Activated CD4-positive, alpha-beta T cell treated with anti-CD3 and anti-CD28 coated beads, Interleukin-2, amount 10 ng/mL, durations not matched to agents 7 days and 5 days (primary cell): Measurements from ENCODE around the gene LBHD1. TPM values are rescaled to one million over a fixed set of nuclear protein-coding genes. Genes with fewer than 3 reads are reported as not detected.
"Not testable (repeated sequence)": the region's sequence is repeated elsewhere in the genome, so short reads cannot be mapped to it uniquely, and the experiment has no call there.

ENCODE experiments used
- CTCF ChIA-PET: fragments of 350-600 bp; sonication (Branson Sonifier 250); formaldehyde crosslinking; loops from one replicate; lab custom pipeline; 2021; ENCODE audit warnings: antibody characterized with exemption; lab: Charles Lee
- POLR2A ChIA-PET: fragments of 350-600 bp; sonication (Branson Sonifier 250); formaldehyde crosslinking; loops from one replicate; lab custom pipeline; 2021; ENCODE audit warnings: antibody characterized with exemption; lab: Charles Lee
- DNase-seq: peaks from one replicate; pipeline ENCODE4 v3.0.0-alpha.2; 2020
- H3K27ac Mint-ChIP-seq: one replicate; pipeline ENCODE4 v1.8.0; 2021; ENCODE audit warnings: mild to moderate bottlenecking, moderate library complexity, mixed read lengths
- H3K27me3 Mint-ChIP-seq: one replicate; pipeline ENCODE4 v1.8.0; 2021; ENCODE audit warnings: mixed read lengths
- H3K36me3 Mint-ChIP-seq: one replicate; pipeline ENCODE4 v1.8.0; 2021; ENCODE audit warnings: low read depth, mixed read lengths
- H3K4me1 Mint-ChIP-seq: one replicate; pipeline ENCODE4 v1.8.0; 2021; ENCODE audit warnings: mixed read lengths
- H3K4me3 Mint-ChIP-seq: one replicate; pipeline ENCODE4 v1.8.0; 2021; ENCODE audit warnings: mild to moderate bottlenecking, moderate library complexity, mixed read lengths
- H3K9me3 Mint-ChIP-seq: one replicate; pipeline ENCODE4 v1.8.0; 2021; ENCODE audit warnings: mixed read lengths
- total RNA-seq, 2 experiments: library from RNA; stranded (reverse); gene quantifications; one replicate each; pipeline ENCODE4 v1.2.3, GENCODE V29; 2021

Gene LBHD1
- total RNA-seq, 2 experiments from 2014 or later = 19.5 to 21.3 TPM

GRCh38 chr11:62652161-62653006 is 19.7 kb downstream of the LBHD1 start:
- no peak for DNase-seq
- Mint-ChIP-seq H3K27me3 (no peaks in the 10 kb centered on the region), H3K9me3 (no peaks in the 10 kb centered on the region), H3K36me3 (peaks cover 11% of the 10 kb centered on the region), H3K27ac (peak overlapping the region; percentile 91), H3K4me3 (peak overlapping the region; percentile 91), H3K4me1 (peaks cover 27% of the 10 kb centered on the region)
- POLR2A ChIA-PET = interaction anchor here (0.6 to 1.0 kb wide), 4 partner anchors 12 to 1545 kb away, joined by 3 to 13 read pairs (median 3); partner anchors contain the start of genes C11orf98 and CSKMT
- CTCF ChIA-PET = interaction anchor here (1.0 to 1.1 kb wide), 5 partner anchors 12 to 119 kb away, joined by 3 to 4 read pairs (median 3); partner anchors contain the start of genes C11orf98, CSKMT and TAF6L

- peaks cover 38% of the 10 kb centered on the region for H3K4me1 Mint-ChIP-seq
- not testable (repeated sequence) for H3K27me3 Mint-ChIP-seq, DNase-seq, H3K4me3 Mint-ChIP-seq, H3K9me3 Mint-ChIP-seq
- H3K27ac Mint-ChIP-seq = peak overlapping the region; percentile 66
- ChIA-PET POLR2A (interaction anchor here (0.6 kb wide), 1 partner anchor 69 kb away, joined by 3 read pairs; no protein-coding TSS in a partner anchor), CTCF (interaction anchor here (0.6 to 1.3 kb wide), 5 partner anchors 12 to 107 kb away, joined by 3 to 5 read pairs (median 3); partner anchors contain the start of genes LBHD1 and ROM1)
- peaks cover 15% of the 10 kb centered on the region for H3K36me3 Mint-ChIP-seq
Measured at GRCh38 chr11:62650283-62650682, 21.8 kb downstream of the LBHD1 start.

DNA sequence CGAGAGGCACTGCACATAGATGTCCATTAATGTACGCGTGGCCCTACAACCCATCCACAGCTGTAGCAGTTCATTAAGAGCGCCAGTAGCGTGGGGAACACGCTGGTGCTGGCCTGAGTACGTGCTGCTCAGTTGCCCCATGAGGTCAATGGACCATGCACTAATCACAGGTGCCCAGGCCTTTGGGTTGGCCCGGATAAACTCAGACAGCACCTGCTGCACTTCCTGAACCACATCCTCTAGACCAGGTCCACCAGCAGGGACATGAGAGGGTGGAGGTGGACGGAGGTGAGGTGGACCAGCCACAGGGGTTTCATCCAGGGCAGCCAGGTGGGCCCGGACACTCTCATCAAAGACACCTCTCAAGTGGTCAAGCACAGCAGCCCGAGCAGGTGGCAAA is 22.6 kb downstream of the LBHD1 start:
- ChIA-PET CTCF (interaction anchor here (1.0 to 1.3 kb wide), 5 partner anchors 9 to 106 kb away, joined by 3 to 5 read pairs (median 3); partner anchors contain the start of genes ROM1 and UQCC3), POLR2A (interaction anchor here (0.6 to 0.7 kb wide), 3 partner anchors 23 to 68 kb away, joined by 3 to 5 read pairs (median 4); no protein-coding TSS in a partner anchor)
- Mint-ChIP-seq H3K4me1 (peaks cover 44% of the 10 kb centered on the region), H3K27ac (no peak overlapping the region), H3K9me3 (no peaks in the 10 kb centered on the region), H3K27me3 (no peaks in the 10 kb centered on the region), H3K4me3 (no peak overlapping the region), H3K36me3 (peaks cover 19% of the 10 kb centered on the region)
- no peak for DNase-seq

GRCh38 chr11:62648967-62649364 is 23.1 kb downstream of the LBHD1 start:
- Mint-ChIP-seq H3K4me3 (no peak overlapping the region), H3K36me3 (peaks cover 24% of the 10 kb centered on the region), H3K27ac (no peak overlapping the region), H3K27me3 (no peaks in the 10 kb centered on the region), H3K4me1 (peaks cover 43% of the 10 kb centered on the region), H3K9me3 (no peaks in the 10 kb centered on the region)
- ChIA-PET CTCF (interaction anchor here (0.9 to 1.4 kb wide), 7 partner anchors 8 to 38 kb away, joined by 3 to 5 read pairs (median 4); partner anchors contain the start of genes ROM1 and UQCC3), POLR2A (no interaction called here)
- DNase-seq = no peak

- Mint-ChIP-seq H3K4me1 (peaks cover 40% of the 10 kb centered on the region), H3K36me3 (peaks cover 24% of the 10 kb centered on the region), H3K27me3 (no peaks in the 10 kb centered on the region), H3K27ac (no peak overlapping the region), H3K4me3 (no peak overlapping the region), H3K9me3 (no peaks in the 10 kb centered on the region)
- ChIA-PET CTCF (interaction anchor here (0.9 to 1.4 kb wide), 8 partner anchors 7 to 37 kb away, joined by 3 to 6 read pairs (median 4); partner anchors contain the start of genes C11orf98, CSKMT and UQCC3), POLR2A (no interaction called here)
- DNase-seq = no peak
Measured at GRCh38 chr11:62648185-62648966, 23.7 kb downstream of the LBHD1 start.

- peaks cover 41% of the 10 kb centered on the region for H3K4me1 Mint-ChIP-seq
- H3K27ac Mint-ChIP-seq = peak overlapping the region; percentile 25
- H3K4me3 Mint-ChIP-seq = no peak overlapping the region
- CTCF ChIA-PET = interaction anchor here (1.1 to 1.4 kb wide), 3 partner anchors 17 to 24 kb away, joined by 3 to 6 read pairs (median 5); partner anchors contain the start of genes C11orf98 and CSKMT
- POLR2A ChIA-PET = no interaction called here
- H3K9me3 Mint-ChIP-seq = no peaks in the 10 kb centered on the region
- H3K36me3 Mint-ChIP-seq = peaks cover 30% of the 10 kb centered on the region
- H3K27me3 Mint-ChIP-seq = no peaks in the 10 kb centered on the region
- no peak for DNase-seq
Measured at GRCh38 chr11:62647609-62648005, 24.5 kb downstream of the LBHD1 start.

GRCh38 chr11:62646825-62647608 is 25.1 kb downstream of the LBHD1 start:
- ChIA-PET CTCF (interaction anchor here (1.1 to 1.4 kb wide), 4 partner anchors 18 to 139 kb away, joined by 3 to 6 read pairs (median 4); partner anchors contain the start of genes C11orf98, CSKMT and MTA2), POLR2A (interaction anchor here (0.6 to 1.5 kb wide), 4 partner anchors 18 to 194 kb away, joined by 3 to 7 read pairs (median 4); partner anchors contain the start of genes C11orf98, CSKMT and HNRNPUL2)
- H3K36me3 Mint-ChIP-seq = peaks cover 30% of the 10 kb centered on the region

GRCh38 chr11:62645946-62646824 is 25.9 kb downstream of the LBHD1 start, which contains the start of gene GANAB:
Gene GANAB (minus strand): TSS chr11:62646613. CDS start chr11:62646599, 14 bp downstream.
- Mint-ChIP-seq H3K4me3 (peak within 1 kb of the TSS; percentile 97), H3K9me3 (no peaks in the 10 kb centered on the region), H3K27me3 (no peaks in the 10 kb centered on the region), H3K4me1 (peaks cover 42% of the 10 kb centered on the region), H3K27ac (peak within 1 kb of the TSS; percentile 95), H3K36me3 (peaks cover 30% of the 10 kb centered on the region)
- DNase-seq = peak; percentile 100
- POLR2A ChIA-PET = interaction anchor here (0.6 to 1.5 kb wide), 6 partner anchors 19 to 195 kb away, joined by 3 to 7 read pairs (median 3); partner anchors contain the start of genes C11orf98, CSKMT and HNRNPUL2
- CTCF ChIA-PET = interaction anchor here (0.6 to 1.4 kb wide), 3 partner anchors 8 to 140 kb away, joined by 3 to 4 read pairs (median 3); partner anchors contain the start of gene MTA2

More at GRCh38 chr11:62646825-62647608, 25.1 kb downstream of the LBHD1 start:
- peak overlapping the region; percentile 95 for H3K27ac Mint-ChIP-seq
- DNase-seq = no peak
- H3K4me1 Mint-ChIP-seq = peaks cover 41% of the 10 kb centered on the region
- no peaks in the 10 kb centered on the region for H3K9me3 Mint-ChIP-seq
- peak overlapping the region; percentile 97 for H3K4me3 Mint-ChIP-seq
- no peaks in the 10 kb centered on the region for H3K27me3 Mint-ChIP-seq

GRCh38 chr11:62645671-62645945 is 26.5 kb downstream of the LBHD1 start:
- ChIA-PET CTCF (interaction anchor here (0.6 to 1.4 kb wide), 3 partner anchors 8 to 141 kb away, joined by 3 to 4 read pairs (median 3); no protein-coding TSS in a partner anchor), POLR2A (interaction anchor here (0.6 kb wide), 1 partner anchor 83 kb away, joined by 3 read pairs; no protein-coding TSS in a partner anchor)
- peak overlapping the region; percentile 97 for H3K4me3 Mint-ChIP-seq
- peaks cover 45% of the 10 kb centered on the region for H3K4me1 Mint-ChIP-seq
- peaks cover 32% of the 10 kb centered on the region for H3K36me3 Mint-ChIP-seq
- H3K27ac Mint-ChIP-seq = peak overlapping the region; percentile 95
- no peaks in the 10 kb centered on the region for H3K27me3 Mint-ChIP-seq
- DNase-seq = no peak
- no peaks in the 10 kb centered on the region for H3K9me3 Mint-ChIP-seq

GRCh38 chr11:62644220-62644619 is 27.8 kb downstream of the LBHD1 start:
- H3K27ac Mint-ChIP-seq = no peak overlapping the region
- H3K9me3 Mint-ChIP-seq = peaks cover 2% of the 10 kb centered on the region
- DNase-seq = no peak
- peaks cover 34% of the 10 kb centered on the region for H3K36me3 Mint-ChIP-seq
- H3K27me3 Mint-ChIP-seq = no peaks in the 10 kb centered on the region
- H3K4me3 Mint-ChIP-seq = peak overlapping the region; percentile 32
- ChIA-PET CTCF (interaction anchor here (0.6 to 1.5 kb wide), 5 partner anchors 10 to 220 kb away, joined by 3 to 7 read pairs (median 4); partner anchors contain the start of genes C11orf98 and CSKMT), POLR2A (no interaction called here)
- peaks cover 50% of the 10 kb centered on the region for H3K4me1 Mint-ChIP-seq
